Measurements from ENCODE around the gene NR1H2.
"Not testable (repeated sequence)": the region's sequence is repeated elsewhere in the genome, so short reads cannot be mapped to it uniquely, and the experiment has no call there.

Gene NR1H2

GRCh38 chr19:50379602-50380001, 3.3 kb downstream of the NR1H2 start:
- DNase-seq, result no peak

- no peak for DNase-seq
Measured at GRCh38 chr19:50380137-50380536, 3.9 kb downstream of the NR1H2 start.

- DNase-seq, result no peak
Measured at GRCh38 chr19:50380751-50381151, 4.5 kb downstream of the NR1H2 start.

- DNase-seq, result no peak
Measured at GRCh38 chr19:50381881-50382729, 5.8 kb downstream of the NR1H2 start.

- no peak for DNase-seq
Measured at GRCh38 chr19:50383001-50383851, 7.0 kb downstream of the NR1H2 start.

- DNase-seq, result peak; percentile 99
Measured at GRCh38 chr19:50383852-50384684, 7.8 kb downstream of the NR1H2 start, which contains the start of gene POLD1. Gene POLD1 (plus strand): TSS chr19:50384347. CDS start chr19:50398852, 14,505 bp downstream.

GRCh38 chr19:50384685-50385535, 8.7 kb downstream of the NR1H2 start:
- DNase-seq, result no peak

- no peak for DNase-seq
Measured at GRCh38 chr19:50387176-50387867, 11.1 kb downstream of the NR1H2 start.

GRCh38 chr19:50387868-50388245, 11.6 kb downstream of the NR1H2 start:
- DNase-seq, result no peak

- not testable (repeated sequence) for DNase-seq
Measured at GRCh38 chr19:50390295-50390694, 14.0 kb downstream of the NR1H2 start.

- DNase-seq, result not testable (repeated sequence)
Measured at GRCh38 chr19:50390952-50391351, 14.7 kb downstream of the NR1H2 start.

- no peak for DNase-seq
Measured at GRCh38 chr19:50392759-50393158, 16.5 kb downstream of the NR1H2 start.

- DNase-seq, result no peak
Measured at GRCh38 chr19:50393589-50393988, 17.3 kb downstream of the NR1H2 start.

GRCh38 chr19:50394017-50394416, 17.8 kb downstream of the NR1H2 start:
- no peak for DNase-seq

- no peak for DNase-seq
Measured at GRCh38 chr19:50398675-50399367, 22.6 kb downstream of the NR1H2 start.

GRCh38 chr19:50399368-50399745, 23.1 kb downstream of the NR1H2 start:
- DNase-seq, result no peak

GRCh38 chr19:50401605-50402450, 25.6 kb downstream of the NR1H2 start:
- no peak for DNase-seq

GRCh38 chr19:50402544-50403301, 26.5 kb downstream of the NR1H2 start:
- DNase-seq, result no peak
